Peyer's patch (tissue), 4 donors: Measurements from ENCODE around the gene LYZL6. TPM values are rescaled to one million over a fixed set of nuclear protein-coding genes. Genes with fewer than 3 reads are reported as not detected.

Experiments used
- DNase-seq, 3 donors: peaks; one replicate each; pipeline ENCODE4 v3.0.0-alpha.2; 2017 to 2019
- H3K27ac ChIP-seq, 4 donors: fragments of 200-600 bp; sonication (generic); one replicate each; pipeline ENCODE4 v1.5.1; 2016 to 2019
- H3K27me3 ChIP-seq, 2 donors: fragments of 200-600 bp; sonication (generic); one replicate each; pipeline ENCODE4 v1.5.1; 2019
- H3K36me3 ChIP-seq, 3 donors: fragments of 200-600 bp; sonication (generic); one replicate each; pipeline ENCODE4 v1.5.1; 2016 to 2019
- H3K4me1 ChIP-seq, 4 donors: fragments of 200-600 bp; sonication (generic); one replicate each; pipeline ENCODE4 v1.5.1; 2016 to 2019
- H3K4me3 ChIP-seq, 4 donors: fragments of 200-600 bp; sonication (generic); 1 replicate in 3 of 4; 2 replicates in 1 of 4; pipeline ENCODE4 v1.5.1; 2016 to 2019; ENCODE audit warnings: mild to moderate bottlenecking in 1 of 4
- H3K9me3 ChIP-seq, 4 donors: fragments of 200-600 bp; sonication (generic); one replicate each; pipeline ENCODE4 v1.5.1; 2016 to 2019; ENCODE audit warnings: mild to moderate bottlenecking in 1 of 4
- POLR2A ChIP-seq, 2 donors: fragments of 450-650 bp; IDR thresholded peaks; one replicate each; pipeline ENCODE4 v1.5.1; 2017; ENCODE audit warnings: antibody characterized with exemption in 2 of 2, mild to moderate bottlenecking in 2 of 2, moderate library complexity in 2 of 2
- total RNA-seq, 4 donors: library from RNA; depleted of rRNA; stranded (reverse); fragments of >200 nt; gene quantifications; one replicate each; pipeline ENCODE4 v1.1.0, GENCODE V29; 2016
- TF ChIP-seq, protein P1 (sequence below), 6 experiments: fragments of 450-650 bp in 4 of 6; fragments of 200-600 bp in 2 of 6; sonication (generic) in 1 of 6; IDR thresholded peaks; one replicate each; pipeline ENCODE4 v1.5.1; 2017 to 2019; ENCODE audit warnings: antibody characterized with exemption in 6 of 6, mild to moderate bottlenecking in 3 of 6, moderate library complexity in 1 of 6

The LYZL6 gene
- total RNA-seq, 4 donors from 2014 or later = not detected

DNA sequence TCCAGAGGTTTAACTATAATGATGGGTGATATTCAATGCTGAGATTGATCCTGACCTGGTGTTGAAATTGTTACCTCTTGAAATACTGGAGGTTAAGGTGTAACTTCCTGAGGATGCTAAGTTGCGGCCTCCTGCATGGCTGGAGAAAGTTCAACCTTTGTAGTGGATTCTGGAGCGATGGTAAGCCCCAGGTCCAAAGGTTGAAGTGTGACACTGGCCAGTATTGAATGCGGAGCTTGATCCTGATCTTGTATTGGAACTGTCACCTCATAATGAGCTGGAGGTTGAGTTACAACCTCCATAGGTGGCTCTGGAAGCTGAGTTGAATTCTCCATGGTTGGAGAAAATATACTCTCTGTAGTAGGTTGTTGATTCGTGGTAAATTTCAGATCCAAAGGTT is 29.9 kb downstream of the LYZL6 start:
- H3K4me1 ChIP-seq = no peaks in the 10 kb centered on the region
- no peaks in the 10 kb centered on the region for H3K36me3 ChIP-seq
- no peak overlapping the region for H3K4me3 ChIP-seq
- H3K27me3 ChIP-seq = no peaks in the 10 kb centered on the region
- TF ChIP-seq, protein P1, sequence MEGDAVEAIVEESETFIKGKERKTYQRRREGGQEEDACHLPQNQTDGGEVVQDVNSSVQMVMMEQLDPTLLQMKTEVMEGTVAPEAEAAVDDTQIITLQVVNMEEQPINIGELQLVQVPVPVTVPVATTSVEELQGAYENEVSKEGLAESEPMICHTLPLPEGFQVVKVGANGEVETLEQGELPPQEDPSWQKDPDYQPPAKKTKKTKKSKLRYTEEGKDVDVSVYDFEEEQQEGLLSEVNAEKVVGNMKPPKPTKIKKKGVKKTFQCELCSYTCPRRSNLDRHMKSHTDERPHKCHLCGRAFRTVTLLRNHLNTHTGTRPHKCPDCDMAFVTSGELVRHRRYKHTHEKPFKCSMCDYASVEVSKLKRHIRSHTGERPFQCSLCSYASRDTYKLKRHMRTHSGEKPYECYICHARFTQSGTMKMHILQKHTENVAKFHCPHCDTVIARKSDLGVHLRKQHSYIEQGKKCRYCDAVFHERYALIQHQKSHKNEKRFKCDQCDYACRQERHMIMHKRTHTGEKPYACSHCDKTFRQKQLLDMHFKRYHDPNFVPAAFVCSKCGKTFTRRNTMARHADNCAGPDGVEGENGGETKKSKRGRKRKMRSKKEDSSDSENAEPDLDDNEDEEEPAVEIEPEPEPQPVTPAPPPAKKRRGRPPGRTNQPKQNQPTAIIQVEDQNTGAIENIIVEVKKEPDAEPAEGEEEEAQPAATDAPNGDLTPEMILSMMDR (IDR thresholded peaks at IDR 0.05) = no peak
- no peak for TF ChIP-seq POLR2A (IDR thresholded peaks at IDR 0.05)
- no peaks in the 10 kb centered on the region for H3K9me3 ChIP-seq
- no peak overlapping the region for H3K27ac ChIP-seq
- DNase-seq = no peak

DNA sequence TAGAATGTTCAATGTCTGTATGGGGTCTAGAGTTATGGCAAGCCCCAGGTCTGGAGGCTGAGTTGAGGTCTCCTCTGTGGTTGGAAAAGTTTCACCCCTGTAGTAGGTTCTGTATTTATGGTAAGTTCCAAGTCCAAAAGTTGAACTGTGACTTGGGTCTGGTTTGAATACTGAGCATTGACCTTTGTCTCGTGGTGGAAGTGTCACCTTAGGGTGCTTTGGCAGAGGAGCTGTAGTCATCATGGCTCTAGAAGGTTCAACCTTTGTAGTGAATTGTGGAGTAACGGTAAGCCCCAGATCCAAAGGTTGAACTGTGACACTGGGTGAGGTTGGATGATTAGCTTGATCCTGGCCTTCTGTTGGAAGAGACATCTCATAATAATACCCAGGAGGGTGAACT is 30.6 kb downstream of the LYZL6 start:
- no peaks in the 10 kb centered on the region for H3K36me3 ChIP-seq
- no peak overlapping the region for H3K27ac ChIP-seq
- no peak for DNase-seq
- no peak overlapping the region for H3K4me3 ChIP-seq
- no peaks in the 10 kb centered on the region for H3K9me3 ChIP-seq
- no peaks in the 10 kb centered on the region for H3K4me1 ChIP-seq
- no peaks in the 10 kb centered on the region for H3K27me3 ChIP-seq
- TF ChIP-seq, protein P1 (IDR thresholded peaks at IDR 0.05) = no peak

DNA sequence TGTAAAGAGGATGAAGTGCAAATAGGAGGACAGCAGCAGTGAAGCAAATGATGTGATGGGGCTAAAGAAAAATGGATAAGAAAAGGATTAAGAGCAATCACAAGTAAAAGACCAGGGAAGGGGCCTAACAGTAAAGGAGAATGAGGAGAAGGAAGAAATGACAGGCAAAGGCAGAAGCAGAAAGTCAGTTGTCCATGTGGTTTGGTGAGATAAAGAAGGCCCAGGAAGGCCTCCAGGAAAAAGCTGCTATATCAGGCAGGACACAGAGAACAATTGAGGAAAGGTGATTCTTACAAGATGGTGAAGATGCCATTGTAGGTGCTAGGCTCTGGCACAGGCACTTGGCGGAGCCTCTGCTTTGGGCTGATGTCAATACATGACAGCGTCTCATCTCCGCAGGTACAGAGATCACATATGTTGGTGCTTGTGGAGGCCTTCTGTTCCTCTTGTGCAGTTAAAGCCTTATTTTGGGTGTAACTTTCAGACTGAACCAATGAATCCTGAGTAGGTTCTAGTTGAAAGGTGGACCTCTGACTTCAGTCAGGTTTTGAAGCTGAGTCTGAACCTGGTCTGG is 31.1 kb downstream of the LYZL6 start:
- TF ChIP-seq, protein P1 (IDR thresholded peaks at IDR 0.05) = no peak
- TF ChIP-seq POLR2A (IDR thresholded peaks at IDR 0.05) = no peak
- H3K9me3 ChIP-seq = no peaks in the 10 kb centered on the region

DNA sequence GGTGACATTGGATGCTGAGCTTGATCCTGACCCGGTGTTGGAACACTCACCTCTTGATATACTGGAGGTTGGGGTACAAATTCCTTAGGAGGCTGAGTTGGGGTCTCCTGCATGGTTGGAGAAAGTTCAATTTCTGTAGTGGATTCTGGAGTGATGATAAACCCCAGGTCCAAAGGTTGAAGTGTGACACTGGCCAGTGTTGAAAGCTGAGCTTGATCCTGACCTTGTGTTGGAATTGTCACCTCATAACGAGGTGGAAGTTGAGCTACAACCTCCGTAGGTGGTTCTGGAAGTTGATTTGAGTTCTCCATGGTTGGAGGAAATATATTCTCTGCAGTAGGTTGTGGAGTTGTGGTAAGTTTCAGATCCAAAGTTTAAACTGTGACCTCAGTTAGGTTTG is 34.1 kb downstream of the LYZL6 start:
- Histone ChIP-seq H3K36me3 (no peaks in the 10 kb centered on the region), H3K4me3 (no peak overlapping the region), H3K27ac (no peak overlapping the region), H3K9me3 (no peaks in the 10 kb centered on the region), H3K27me3 (no peaks in the 10 kb centered on the region), H3K4me1 (no peaks in the 10 kb centered on the region)
- DNase-seq = no peak
- TF ChIP-seq POLR2A (IDR thresholded peaks at IDR 0.05) = no peak
- TF ChIP-seq, protein P1 (IDR thresholded peaks at IDR 0.05) = no peak

More for the DNA sequence above, 31.1 kb downstream of the LYZL6 start:
- Histone ChIP-seq H3K4me3 (no peak overlapping the region), H3K36me3 (no peaks in the 10 kb centered on the region), H3K27me3 (no peaks in the 10 kb centered on the region), H3K27ac (no peak overlapping the region), H3K4me1 (no peaks in the 10 kb centered on the region)
- no peak for DNase-seq

DNA sequence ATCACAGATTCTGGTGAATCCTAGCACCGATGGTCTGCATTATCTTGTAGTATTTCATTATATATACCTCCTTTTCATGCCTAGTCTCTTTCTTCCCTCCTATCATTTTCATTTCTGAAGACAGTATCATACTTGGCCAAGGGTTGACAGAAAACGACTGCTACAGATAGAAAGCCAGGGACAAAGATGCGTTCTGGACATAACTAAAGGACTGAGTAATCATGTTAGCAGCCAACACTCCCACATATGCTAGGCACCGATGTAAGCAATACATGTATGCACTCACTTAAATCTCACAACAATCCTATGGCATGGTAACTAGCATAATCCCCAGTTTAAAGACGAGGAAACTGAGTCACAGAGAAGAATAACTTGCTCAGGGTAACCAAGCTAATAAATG is 35.8 kb downstream of the LYZL6 start:
- H3K36me3 ChIP-seq = no peaks in the 10 kb centered on the region
- H3K27me3 ChIP-seq = no peaks in the 10 kb centered on the region
- H3K9me3 ChIP-seq = no peaks in the 10 kb centered on the region
- no peak for DNase-seq
- H3K4me1 ChIP-seq = no peaks in the 10 kb centered on the region
- H3K4me3 ChIP-seq = no peak overlapping the region
- TF ChIP-seq POLR2A (IDR thresholded peaks at IDR 0.05) = no peak
- TF ChIP-seq, protein P1 (IDR thresholded peaks at IDR 0.05) = no peak
- no peak overlapping the region for H3K27ac ChIP-seq
